Activated CD4-positive, CD25-positive, alpha-beta regulatory T cell (primary cell): ENCODE results near the gene FPR1.

Source experiments
- DNase-seq, 4 experiments: peaks; one replicate each; lab custom pipeline; 2025; lab: John Stamatoyannopoulos, UW

Gene FPR1

GRCh38 chr19:51737389-51737788 lies 14.3 kb downstream of the FPR1 start:
- no peak for DNase-seq

DNA sequence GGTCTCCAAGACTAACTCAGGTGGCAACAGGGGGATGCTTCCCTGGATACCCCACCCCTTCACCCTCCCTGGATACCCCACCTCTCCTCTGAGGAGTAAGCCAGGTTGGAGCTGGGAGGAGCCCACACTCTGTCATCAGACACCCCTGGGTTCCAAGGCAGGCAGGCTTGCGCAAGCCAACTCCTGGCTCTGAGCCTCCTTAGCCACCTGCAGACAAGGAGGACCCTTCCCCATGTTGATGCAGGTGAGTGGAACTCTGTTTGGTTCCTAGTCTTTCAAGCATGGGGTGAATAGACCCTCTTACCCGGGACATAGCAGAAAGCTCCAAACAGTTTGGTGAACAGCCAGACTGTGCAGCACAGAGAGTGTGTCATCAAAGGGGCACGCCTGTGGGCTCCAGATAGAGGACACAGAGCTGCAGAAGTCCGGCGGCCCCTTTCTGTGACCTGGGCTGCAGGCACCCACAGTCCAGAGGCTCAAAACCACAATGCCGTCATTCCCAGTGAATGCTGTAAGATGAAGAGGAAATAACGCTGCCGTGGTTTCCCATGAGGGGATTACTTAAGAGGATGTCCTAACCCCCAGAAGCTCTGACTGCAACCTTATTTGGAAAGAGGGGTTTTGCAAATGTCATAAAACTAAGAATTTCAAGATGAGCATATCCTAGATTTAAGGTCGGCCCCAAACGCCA lies 15.8 kb downstream of the FPR1 start:
- no peak for DNase-seq

DNA sequence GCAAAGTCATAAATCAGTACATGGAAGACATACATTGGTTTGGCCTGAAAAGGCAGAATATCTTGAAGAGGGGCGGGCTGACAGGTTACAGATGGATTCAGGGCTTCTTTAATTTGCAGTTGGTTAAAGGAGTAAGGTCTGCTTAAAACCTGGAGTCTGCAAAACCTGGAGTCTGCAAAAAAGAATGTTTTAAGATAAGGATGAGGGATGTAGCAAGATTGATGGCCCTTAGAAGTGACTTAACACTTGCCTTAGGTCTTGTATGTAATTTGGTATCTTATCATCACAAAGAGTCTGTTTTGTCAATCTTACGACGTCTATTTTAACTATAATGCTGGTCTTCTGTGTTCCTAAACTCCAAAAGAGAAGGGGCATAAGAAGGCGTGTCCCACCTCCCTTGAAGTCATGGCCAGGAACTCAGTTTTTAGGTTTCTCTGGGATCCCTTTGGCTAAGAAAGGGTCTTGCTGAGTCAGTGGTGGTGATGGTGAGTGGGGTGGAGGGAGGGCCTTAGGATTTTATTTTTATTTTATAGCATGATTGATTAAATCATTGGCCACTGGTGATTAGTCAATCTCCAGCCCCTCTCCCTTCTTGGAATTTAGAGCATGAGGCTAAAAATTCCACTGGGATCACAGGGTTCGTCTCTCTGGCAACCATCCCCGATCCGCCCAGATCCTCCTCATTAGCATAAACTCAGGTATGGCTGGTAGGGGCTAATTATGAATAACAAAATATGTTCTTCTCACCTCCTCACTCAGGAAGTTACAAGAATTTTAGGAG lies 17.7 kb downstream of the FPR1 start:
- no peak for DNase-seq

DNA sequence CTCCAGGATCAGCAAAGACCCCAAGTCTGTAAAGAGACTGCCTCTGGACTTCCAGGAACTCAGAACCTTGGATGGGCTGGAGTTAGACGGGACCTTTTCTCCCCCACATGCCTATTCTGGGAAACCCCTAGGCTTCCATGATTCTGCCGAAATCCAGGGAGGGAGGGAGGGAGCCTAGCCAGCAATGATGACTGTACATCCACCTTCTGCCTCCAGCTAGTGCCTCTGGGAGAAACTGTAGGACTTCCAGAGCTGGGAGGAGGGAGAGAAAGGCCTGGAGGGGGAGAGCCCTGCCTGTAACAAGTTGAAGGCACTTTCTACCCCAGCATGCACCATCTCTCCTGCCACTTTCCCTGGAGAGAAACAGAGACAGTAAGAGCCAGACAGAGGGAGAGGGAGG lies 21.9 kb downstream of the FPR1 start:
- DNase-seq, result no peak

- DNase-seq, result no peak
These were observed 24.3 kb downstream of the FPR1 start for GRCh38 chr19:51727349-51727880.

- DNase-seq, result no peak
These were observed 25.6 kb downstream of the FPR1 start for GRCh38 chr19:51726049-51726448.

GRCh38 chr19:51724543-51724942 lies 27.1 kb downstream of the FPR1 start:
- no peak for DNase-seq

DNA sequence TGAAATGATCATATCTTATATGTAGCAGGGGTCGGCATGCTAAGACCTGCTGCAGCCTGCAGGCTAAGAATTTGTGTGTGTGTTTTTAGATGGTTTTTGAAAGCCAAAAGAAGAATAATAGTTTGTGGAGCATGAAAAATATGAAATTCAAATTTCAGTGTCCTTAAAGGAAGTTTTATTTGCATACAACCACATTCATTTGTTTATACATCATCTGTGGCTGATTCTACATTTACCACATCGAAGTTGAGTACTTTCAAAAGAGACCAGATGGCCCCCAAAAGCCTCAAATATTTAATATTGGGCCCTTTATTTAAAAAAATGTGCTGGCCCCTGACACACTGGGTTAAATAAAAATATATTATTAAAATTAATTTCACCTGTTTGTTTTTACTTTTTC lies 29.2 kb downstream of the FPR1 start:
- DNase-seq, result no peak

DNA sequence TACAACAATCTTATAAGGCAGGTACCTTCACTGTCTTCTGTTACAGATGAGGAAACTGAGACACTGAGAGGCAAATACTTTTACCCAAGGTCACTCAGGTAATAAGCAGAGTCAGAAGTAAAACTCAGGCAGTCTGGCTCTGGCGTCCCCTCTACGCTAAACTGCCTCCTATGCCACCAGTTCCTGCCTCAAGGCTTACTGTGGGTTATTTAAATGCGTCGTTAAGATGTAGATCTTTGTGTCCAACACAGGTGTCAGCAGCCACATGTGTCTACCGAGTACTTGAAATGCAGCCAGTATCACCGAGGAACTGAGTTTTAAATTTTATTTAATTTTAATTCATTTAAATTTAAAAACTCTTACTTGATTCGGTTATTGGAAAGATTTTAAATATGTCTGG lies 29.8 kb downstream of the FPR1 start:
- no peak for DNase-seq

GRCh38 chr19:51719251-51719988 lies 32.3 kb downstream of the FPR1 start:
- DNase-seq, result no peak

GRCh38 chr19:51716925-51717324 lies 34.8 kb downstream of the FPR1 start:
- no peak for DNase-seq

DNA sequence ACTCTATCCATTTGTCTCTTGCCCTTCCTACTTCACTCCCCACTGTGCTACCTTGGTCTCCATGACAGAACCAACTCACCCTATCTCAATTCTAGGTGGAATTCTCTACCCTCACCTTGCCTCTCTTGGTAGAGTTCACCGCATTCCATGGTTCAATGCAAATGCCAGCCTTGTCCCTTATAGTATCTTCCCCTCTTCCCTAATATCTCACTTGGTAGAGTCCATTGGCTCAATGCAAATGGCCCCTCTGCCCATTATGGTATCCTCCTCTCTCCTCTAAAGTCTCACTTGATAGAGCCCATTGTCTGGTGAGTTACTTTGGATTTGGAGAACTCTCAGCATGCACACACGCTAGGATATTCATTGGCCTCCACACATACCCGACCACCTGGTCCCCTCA lies 35.8 kb downstream of the FPR1 start:
- DNase-seq, result no peak

GRCh38 chr19:51714848-51715247 lies 36.8 kb downstream of the FPR1 start:
- no peak for DNase-seq

DNA sequence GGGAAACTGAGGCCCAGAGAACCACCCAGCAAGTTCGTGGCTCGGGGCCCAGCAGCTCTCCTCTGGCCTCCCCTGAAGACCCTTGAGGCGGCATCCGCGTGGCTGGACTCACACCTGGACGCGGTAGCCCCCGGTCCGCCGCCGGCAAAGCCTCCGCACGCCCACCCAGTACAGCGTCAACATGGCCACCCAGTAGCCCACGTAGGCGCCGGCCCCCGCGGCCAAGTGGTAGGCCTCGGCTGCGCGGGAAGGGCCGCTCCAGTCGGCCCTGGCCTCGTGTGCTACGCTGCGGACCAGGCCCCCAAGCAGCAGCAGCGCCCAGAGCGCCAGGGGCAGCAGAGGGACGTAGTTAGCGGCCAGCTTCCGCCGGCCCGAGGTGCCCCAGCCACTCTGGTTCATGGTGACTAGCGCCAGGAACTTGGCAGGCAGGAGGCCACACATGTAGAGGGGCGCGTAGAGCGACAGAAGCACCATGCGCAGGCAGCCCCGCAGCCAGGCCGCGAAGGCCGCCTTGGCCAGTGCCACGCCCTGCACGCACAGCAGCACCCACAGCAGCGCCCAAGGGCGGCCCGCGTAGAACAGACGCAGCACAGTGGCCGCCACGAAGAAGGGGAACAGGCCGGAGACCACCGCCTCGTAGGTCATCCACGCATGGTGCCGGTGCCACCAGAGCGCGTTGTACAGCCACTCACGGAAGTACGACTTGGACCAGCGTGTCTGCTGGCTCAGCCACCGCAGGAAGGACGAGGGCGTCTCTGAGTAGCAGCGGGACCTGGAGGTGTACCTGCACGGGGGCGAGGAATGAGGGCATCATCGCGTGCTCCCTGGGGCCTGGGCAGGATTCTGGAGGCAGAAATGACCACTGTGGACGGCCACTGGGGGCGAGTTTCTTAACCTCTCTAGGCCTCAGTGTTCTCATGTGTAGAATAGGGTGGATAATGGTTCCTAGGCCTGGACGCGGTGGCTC lies 38.1 kb downstream of the FPR1 start:
- no peak for DNase-seq

- DNase-seq, result no peak
These were observed 39.1 kb downstream of the FPR1 start for GRCh38 chr19:51712461-51713081.

DNA sequence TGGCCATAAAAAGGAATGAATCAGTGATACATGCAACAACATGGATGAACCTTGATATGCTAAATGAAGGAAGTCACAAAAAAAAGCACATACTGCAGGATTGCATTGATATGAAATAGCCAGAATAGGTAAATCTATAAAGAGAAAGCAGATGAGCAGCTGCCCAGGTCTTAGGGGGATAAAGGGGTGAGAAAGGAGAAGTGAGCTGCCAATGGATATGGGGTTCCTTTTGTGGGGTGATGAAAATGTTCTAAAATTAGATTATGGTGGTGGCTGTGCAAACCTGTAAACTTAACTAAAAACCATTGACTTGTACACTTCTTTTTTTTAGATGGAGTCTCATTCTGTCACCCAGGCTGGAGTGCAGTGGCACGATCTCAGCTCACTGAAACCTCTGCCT lies 40.0 kb downstream of the FPR1 start:
- DNase-seq, result no peak

GRCh38 chr19:51710163-51710562 lies 41.5 kb downstream of the FPR1 start:
- no peak for DNase-seq

GRCh38 chr19:51709575-51709974 lies 42.1 kb downstream of the FPR1 start:
- no peak for DNase-seq

GRCh38 chr19:51708811-51709210 lies 42.9 kb downstream of the FPR1 start:
- no peak for DNase-seq

DNA sequence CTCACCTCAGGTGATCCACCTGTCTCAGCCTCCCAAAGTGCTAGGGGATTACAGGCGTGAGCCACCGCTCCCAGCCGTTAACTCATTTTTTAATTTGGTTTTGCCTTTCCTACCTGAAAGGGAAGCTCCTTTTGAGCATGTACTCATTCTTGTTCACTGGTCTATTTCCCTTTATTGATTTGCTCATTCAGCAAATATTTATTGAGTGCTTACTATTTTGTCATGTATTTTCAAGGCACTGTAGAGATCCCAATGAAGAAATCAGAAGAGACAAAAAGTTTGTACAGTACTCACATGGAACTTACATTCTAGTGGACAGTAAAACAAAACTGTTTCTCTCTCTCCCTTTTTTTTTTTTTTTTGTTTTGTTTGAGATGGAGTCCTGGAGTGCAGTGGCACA lies 44.8 kb downstream of the FPR1 start:
- DNase-seq, result no peak

- DNase-seq, result no peak
These were observed 45.4 kb downstream of the FPR1 start for GRCh38 chr19:51706296-51706695.
